ENCODE data around the gene GANC. TPM values are rescaled to one million over a fixed set of nuclear protein-coding genes. Genes with fewer than 3 reads are reported as not detected.
"Not testable (repeated sequence)": the region's sequence is repeated elsewhere in the genome, so short reads cannot be mapped to it uniquely, and the experiment has no call there.

Gene GANC
- polyA plus RNA-seq, 2 of the 4 experiments (the other 2 are of a cell fraction) = 8.0 to 9.4 TPM

DNA sequence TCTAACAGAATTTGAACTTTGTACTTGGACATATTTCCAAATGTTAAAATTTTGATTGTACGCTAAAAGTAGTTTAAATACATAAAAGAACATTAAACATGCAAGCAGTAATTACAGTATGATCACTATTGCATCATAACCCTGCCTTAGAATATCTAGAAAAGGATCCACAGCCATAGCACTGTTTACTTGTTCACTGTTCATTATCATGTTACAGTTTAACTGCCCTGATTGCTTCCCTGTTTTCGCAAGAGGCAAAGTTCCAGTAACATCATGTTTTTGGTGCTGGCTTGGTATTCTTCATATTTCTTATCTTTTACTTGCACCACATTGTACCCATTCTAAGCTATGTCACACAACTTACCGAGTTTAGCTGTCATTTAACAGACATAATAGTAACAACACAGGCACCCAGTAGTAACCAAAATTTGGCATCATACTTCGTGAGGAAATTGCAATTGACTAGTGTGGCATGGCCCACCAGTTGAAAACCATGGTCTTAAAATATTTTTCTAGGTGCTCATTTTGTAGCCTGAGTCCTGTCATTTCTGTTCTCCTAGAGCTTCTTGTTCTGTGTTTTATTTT, 13.5 kb downstream of the GANC start:
- no peak for ATAC-seq
- Histone ChIP-seq H3K27ac (no peak overlapping the region; a peak in 1 of 6 replicates), H3K4me2 (no peak overlapping the region), H3K9me3 (no peaks in the 10 kb centered on the region), H3K4me3 (no peak overlapping the region), H3K4me1 (peaks cover 15% of the 10 kb centered on the region; the same call in 2 of the 3 replicates)
- ChIA-PET CTCF (no interaction called here), POLR2A (interaction anchor here (3.3 kb wide), 1 partner anchor 13 kb away, joined by 11 read pairs; the partner anchor contains the start of genes GANC and TMEM87A)
- WGBS (ENCODE audit: missing lambda C conversion rate) = 81% methylated on average over 4 of the region's 4 CpGs
- no peak for DNase-seq (ENCODE audit: low read depth in 1 of 2, low spot score in 1 of 2)
- no peak for FAIRE-seq
- TF ChIP-seq HDAC2 (IDR thresholded peaks at IDR 0.05) = no peak

- Histone ChIP-seq H3K4me3 (no peak overlapping the region), H3K4me2 (no peak overlapping the region), H3K27ac (no peak overlapping the region), H3K4me1 (peaks cover 15% of the 10 kb centered on the region; the same call in 2 of the 3 replicates), H3K9me3 (no peaks in the 10 kb centered on the region)
- ChIA-PET POLR2A (interaction anchor here (3.3 kb wide), 1 partner anchor 15 kb away, joined by 11 read pairs; the partner anchor contains the start of genes GANC and TMEM87A), CTCF (no interaction called here)
- no peak for TF ChIP-seq EP300 (IDR thresholded peaks at IDR 0.05)
- no peak for TF ChIP-seq MYC (IDR thresholded peaks at IDR 0.05; ENCODE audit: borderline replicate concordance, low read length)
- TF ChIP-seq FOXS1 (CRISPR knock-in tag; IDR thresholded peaks at IDR 0.05) = no peak
- TF ChIP-seq USF2 (IDR thresholded peaks at IDR 0.05) = no peak
- TF ChIP-seq, protein P1, sequence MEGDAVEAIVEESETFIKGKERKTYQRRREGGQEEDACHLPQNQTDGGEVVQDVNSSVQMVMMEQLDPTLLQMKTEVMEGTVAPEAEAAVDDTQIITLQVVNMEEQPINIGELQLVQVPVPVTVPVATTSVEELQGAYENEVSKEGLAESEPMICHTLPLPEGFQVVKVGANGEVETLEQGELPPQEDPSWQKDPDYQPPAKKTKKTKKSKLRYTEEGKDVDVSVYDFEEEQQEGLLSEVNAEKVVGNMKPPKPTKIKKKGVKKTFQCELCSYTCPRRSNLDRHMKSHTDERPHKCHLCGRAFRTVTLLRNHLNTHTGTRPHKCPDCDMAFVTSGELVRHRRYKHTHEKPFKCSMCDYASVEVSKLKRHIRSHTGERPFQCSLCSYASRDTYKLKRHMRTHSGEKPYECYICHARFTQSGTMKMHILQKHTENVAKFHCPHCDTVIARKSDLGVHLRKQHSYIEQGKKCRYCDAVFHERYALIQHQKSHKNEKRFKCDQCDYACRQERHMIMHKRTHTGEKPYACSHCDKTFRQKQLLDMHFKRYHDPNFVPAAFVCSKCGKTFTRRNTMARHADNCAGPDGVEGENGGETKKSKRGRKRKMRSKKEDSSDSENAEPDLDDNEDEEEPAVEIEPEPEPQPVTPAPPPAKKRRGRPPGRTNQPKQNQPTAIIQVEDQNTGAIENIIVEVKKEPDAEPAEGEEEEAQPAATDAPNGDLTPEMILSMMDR (IDR thresholded peaks at IDR 0.05) = no peak
- TF ChIP-seq ESRRA (IDR thresholded peaks at IDR 0.05; ENCODE audit: borderline replicate concordance, low read length) = no peak
- TF ChIP-seq POLR2A (IDR thresholded peaks at IDR 0.05; ENCODE audit: low read length) = no peak
- TF ChIP-seq, protein P2, sequence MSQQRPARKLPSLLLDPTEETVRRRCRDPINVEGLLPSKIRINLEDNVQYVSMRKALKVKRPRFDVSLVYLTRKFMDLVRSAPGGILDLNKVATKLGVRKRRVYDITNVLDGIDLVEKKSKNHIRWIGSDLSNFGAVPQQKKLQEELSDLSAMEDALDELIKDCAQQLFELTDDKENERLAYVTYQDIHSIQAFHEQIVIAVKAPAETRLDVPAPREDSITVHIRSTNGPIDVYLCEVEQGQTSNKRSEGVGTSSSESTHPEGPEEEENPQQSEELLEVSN (IDR thresholded peaks at IDR 0.05; ENCODE audit: borderline replicate concordance, low read depth) = no peak
- TF ChIP-seq CHD2 (IDR thresholded peaks at IDR 0.05; ENCODE audit: low read length, partially characterized antibody) = no peak
- no peak for TF ChIP-seq EHF (CRISPR knock-in tag; IDR thresholded peaks at IDR 0.05)
- no peak for TF ChIP-seq RAD21 (conservative IDR thresholded peaks at IDR 0.05 in 1 of 2, IDR thresholded peaks at IDR 0.05 in 1 of 2)
- ATAC-seq (no peak), FAIRE-seq (no peak), DNase-seq (ENCODE audit: low read depth in 1 of 2, low spot score in 1 of 2) (no peak)
- 86% methylated on average over 4 of the region's 4 CpGs for WGBS (ENCODE audit: missing lambda C conversion rate)
Observed at GRCh38 chr15:42287931-42288330, 14.9 kb downstream of the GANC start.

GRCh38 chr15:42289166-42289565, 16.2 kb downstream of the GANC start:
- no peak for DNase-seq (ENCODE audit: low read depth in 1 of 2, low spot score in 1 of 2)
- TF ChIP-seq, protein P1 (IDR thresholded peaks at IDR 0.05) = no peak
- TF ChIP-seq EHF (CRISPR knock-in tag; IDR thresholded peaks at IDR 0.05) = no peak
- TF ChIP-seq, protein P3, sequence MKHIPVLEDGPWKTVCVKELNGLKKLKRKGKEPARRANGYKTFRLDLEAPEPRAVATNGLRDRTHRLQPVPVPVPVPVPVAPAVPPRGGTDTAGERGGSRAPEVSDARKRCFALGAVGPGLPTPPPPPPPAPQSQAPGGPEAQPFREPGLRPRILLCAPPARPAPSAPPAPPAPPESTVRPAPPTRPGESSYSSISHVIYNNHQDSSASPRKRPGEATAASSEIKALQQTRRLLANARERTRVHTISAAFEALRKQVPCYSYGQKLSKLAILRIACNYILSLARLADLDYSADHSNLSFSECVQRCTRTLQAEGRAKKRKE (CRISPR knock-in tag; IDR thresholded peaks at IDR 0.05; ENCODE audit: low read depth) = no peak
- no peak for TF ChIP-seq MAZ (IDR thresholded peaks at IDR 0.05; ENCODE audit: borderline replicate concordance, low read depth, low read length)
- no peak for TF ChIP-seq MAFK (IDR thresholded peaks at IDR 0.05; ENCODE audit: partially characterized antibody)
- TF ChIP-seq EHMT2 (IDR thresholded peaks at IDR 0.05; ENCODE audit: low read depth) = no peak
- TF ChIP-seq RNF2 (IDR thresholded peaks at IDR 0.05; ENCODE audit: borderline replicate concordance, low read depth) = no peak
- no peak for TF ChIP-seq TP53 (CRISPR knock-in tag; IDR thresholded peaks at IDR 0.05)
- ChIA-PET POLR2A (interaction anchor here (3.3 kb wide), 1 partner anchor 16 kb away, joined by 11 read pairs; the partner anchor contains the start of genes GANC and TMEM87A), CTCF (no interaction called here)
- WGBS (ENCODE audit: missing lambda C conversion rate) = 100% methylated on average over 1 of the region's 1 CpG
- Histone ChIP-seq H3K27ac (no peak overlapping the region), H3K4me1 (peaks cover 15% of the 10 kb centered on the region; the same call in 2 of the 3 replicates), H3K4me2 (no peak overlapping the region), H3K4me3 (no peak overlapping the region), H3K9me3 (no peaks in the 10 kb centered on the region)
- ATAC-seq = no peak
- no peak for FAIRE-seq

- CTCF ChIA-PET; H3K4me2 ChIP-seq; H3K4me1 ChIP-seq; POLR2A ChIA-PET; DNase-seq (ENCODE audit: low read depth in 1 of 2, low spot score in 1 of 2); FAIRE-seq; H3K4me3 ChIP-seq; ATAC-seq; H3K9me3 ChIP-seq; H3K27ac ChIP-seq: not testable (repeated sequence)
- WGBS (ENCODE audit: missing lambda C conversion rate) = 67% methylated on average over 4 of the region's 4 CpGs
Observed at GRCh38 chr15:42301004-42301403, 28.0 kb downstream of the GANC start.

Data from A549 (cell line).